OCI-LY3 (cell line): ENCODE measurements around the gene VPS8.

Experiments used
- H2AFZ ChIP-seq: fragments of 200-600, 300-600 bp; shearing (Covaris generic); 2 replicates; pipeline ENCODE4 v1.6.0; 2014; ENCODE audit warnings: antibody characterized with exemption, low read depth, low read length
- H3K27ac ChIP-seq: fragments of 200-600, 300-600 bp; sonication (generic); 2 replicates; pipeline ENCODE4 v1.5.1; 2014; ENCODE audit warnings: mild to moderate bottlenecking, low read length, moderate library complexity, mixed read lengths
- H3K27me3 ChIP-seq: fragments of 200-600, 300-600 bp; sonication (generic); 2 replicates; pipeline ENCODE4 v1.6.1; 2014; ENCODE audit warnings: low read depth, low read length, mixed read lengths
- H3K36me3 ChIP-seq: fragments of 200-600, 300-600 bp; sonication (generic); replicated peaks from 2 replicates; pipeline ENCODE3; 2014; ENCODE audit warnings: low read depth, low read length, mixed read lengths
- H3K4me1 ChIP-seq: fragments of 300-600, 200-600 bp; sonication (generic); 2 replicates; pipeline ENCODE4 v1.6.1; 2014; ENCODE audit warnings: low read length, mixed read lengths
- H3K4me2 ChIP-seq: fragments of 200-600, 300-600 bp; sonication (generic); 2 replicates; pipeline ENCODE4 v1.6.1; 2014; ENCODE audit warnings: low read length, mixed read lengths
- H3K4me3 ChIP-seq: fragments of 300-600, 200-600 bp; sonication (generic); 2 replicates; pipeline ENCODE4 v1.5.1; 2014; ENCODE audit warnings: antibody characterized with exemption, mild to moderate bottlenecking, low read length, moderate library complexity
- H3K79me2 ChIP-seq: fragments of 300-600, 200-600 bp; shearing (Covaris generic); 2 replicates; pipeline ENCODE4 v1.6.1; 2014; ENCODE audit warnings: mild to moderate bottlenecking, low read length, mixed read lengths
- H3K9ac ChIP-seq: fragments of 300-600, 200-600 bp; shearing (Covaris generic); 2 replicates; pipeline ENCODE4 v1.6.0; 2014; ENCODE audit warnings: mild to moderate bottlenecking, low read length, moderate library complexity
- H3K9me3 ChIP-seq: fragments of 200-600, 300-600 bp; shearing (Covaris generic); 2 replicates; pipeline ENCODE4 v1.6.1; 2014; ENCODE audit warnings: low read length, mixed read lengths; ENCODE audit not compliant: insufficient read depth
- H4K20me1 ChIP-seq: fragments of 200-600, 300-600 bp; sonication (generic); 2 replicates; pipeline ENCODE4 v1.6.1; 2016; ENCODE audit warnings: low read length, mixed read lengths; ENCODE audit not compliant: insufficient read depth
- EZH2phosphoT487 ChIP-seq: fragments of 200-600 bp; shearing (Covaris generic); IDR thresholded peaks from 2 replicates; pipeline ENCODE4 v1.6.1; 2018; ENCODE audit warnings: antibody characterized with exemption, mixed run types, low read depth
- TF ChIP-seq, protein P1 (sequence below): fragments of 200-600, 300-600 bp; sonication (generic); IDR thresholded peaks from 2 replicates; pipeline ENCODE4 v1.5.1; 2014; ENCODE audit warnings: antibody characterized with exemption, low read length, low read depth

The VPS8 gene

DNA sequence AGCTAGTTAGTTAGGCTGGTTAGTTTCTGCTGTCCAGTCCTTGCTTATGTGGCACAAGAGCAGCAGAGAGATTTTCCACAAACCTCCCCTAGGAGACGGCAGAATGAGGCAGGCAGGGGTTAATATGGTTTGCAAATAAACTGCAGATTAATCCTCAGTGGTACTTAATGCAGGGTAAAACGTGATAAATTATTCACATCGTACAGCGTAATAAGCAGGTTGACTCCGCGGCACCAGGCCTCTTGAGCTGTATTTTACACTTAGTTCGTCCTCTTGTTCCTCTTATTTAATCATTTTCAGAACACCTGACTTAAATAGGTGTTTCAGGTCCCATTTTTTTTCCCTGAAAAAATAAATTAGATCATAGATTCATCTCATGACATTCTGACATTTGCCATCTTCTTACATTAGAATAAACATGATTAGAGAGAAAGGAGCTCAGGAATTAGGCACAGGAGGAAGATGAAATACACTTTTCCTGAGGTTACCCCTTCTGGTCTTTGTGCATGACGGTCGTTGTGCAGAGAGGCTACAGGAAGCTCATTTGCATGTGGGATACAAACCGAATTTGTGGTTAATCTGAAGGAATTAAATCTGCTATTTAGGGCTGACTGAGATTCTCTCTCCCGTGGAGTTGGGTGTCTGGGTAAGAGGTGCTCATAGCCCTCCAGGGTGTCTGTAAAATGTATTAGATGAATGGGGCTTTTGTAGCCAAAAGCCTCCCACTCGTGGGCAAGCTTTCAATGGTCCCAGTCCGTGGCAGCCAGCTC lies 27.1 kb upstream of the VPS8 start:
- TF ChIP-seq, protein P1, sequence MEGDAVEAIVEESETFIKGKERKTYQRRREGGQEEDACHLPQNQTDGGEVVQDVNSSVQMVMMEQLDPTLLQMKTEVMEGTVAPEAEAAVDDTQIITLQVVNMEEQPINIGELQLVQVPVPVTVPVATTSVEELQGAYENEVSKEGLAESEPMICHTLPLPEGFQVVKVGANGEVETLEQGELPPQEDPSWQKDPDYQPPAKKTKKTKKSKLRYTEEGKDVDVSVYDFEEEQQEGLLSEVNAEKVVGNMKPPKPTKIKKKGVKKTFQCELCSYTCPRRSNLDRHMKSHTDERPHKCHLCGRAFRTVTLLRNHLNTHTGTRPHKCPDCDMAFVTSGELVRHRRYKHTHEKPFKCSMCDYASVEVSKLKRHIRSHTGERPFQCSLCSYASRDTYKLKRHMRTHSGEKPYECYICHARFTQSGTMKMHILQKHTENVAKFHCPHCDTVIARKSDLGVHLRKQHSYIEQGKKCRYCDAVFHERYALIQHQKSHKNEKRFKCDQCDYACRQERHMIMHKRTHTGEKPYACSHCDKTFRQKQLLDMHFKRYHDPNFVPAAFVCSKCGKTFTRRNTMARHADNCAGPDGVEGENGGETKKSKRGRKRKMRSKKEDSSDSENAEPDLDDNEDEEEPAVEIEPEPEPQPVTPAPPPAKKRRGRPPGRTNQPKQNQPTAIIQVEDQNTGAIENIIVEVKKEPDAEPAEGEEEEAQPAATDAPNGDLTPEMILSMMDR: no peak
- no peak for TF ChIP-seq EZH2phosphoT487
- no peak overlapping the region for H3K27ac ChIP-seq
- no peaks in the 10 kb centered on the region for H3K9me3 ChIP-seq
- no peak overlapping the region; the same call in 1 of the 2 replicates for H3K4me3 ChIP-seq
- H3K79me2 ChIP-seq: no peaks in the 10 kb centered on the region
- H3K36me3 ChIP-seq: no peaks in the 10 kb centered on the region
- H3K27me3 ChIP-seq: peaks cover 18% of the 10 kb centered on the region
- H3K9ac ChIP-seq: no peak overlapping the region
- H3K4me2 ChIP-seq: peak overlapping the region; percentile 52
- no peaks in the 10 kb centered on the region for H4K20me1 ChIP-seq
- no peak overlapping the region for H2AFZ ChIP-seq
- peaks cover 12% of the 10 kb centered on the region for H3K4me1 ChIP-seq

DNA sequence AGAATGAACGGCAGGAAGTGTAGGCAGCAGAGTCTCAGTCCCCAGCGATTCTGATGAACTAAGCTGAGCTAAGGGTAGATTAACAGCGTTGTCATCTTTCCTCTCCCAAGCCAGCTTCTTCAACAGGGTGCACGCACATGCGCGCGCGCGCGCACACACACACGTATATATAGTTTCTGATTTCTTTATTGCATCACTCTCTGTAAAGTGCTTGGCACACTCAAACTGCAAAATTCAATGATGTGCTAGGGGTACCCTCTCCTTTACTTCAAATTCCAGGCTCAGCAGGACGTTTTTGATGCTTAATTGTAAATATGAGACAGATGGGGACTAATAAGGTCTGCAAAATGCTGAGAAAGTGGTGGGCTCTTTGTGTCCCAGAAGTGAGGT lies 26.1 kb upstream of the VPS8 start:
- Histone ChIP-seq H3K4me3 (no peak overlapping the region), H3K9ac (no peak overlapping the region), H3K27ac (no peak overlapping the region), H3K4me2 (no peak overlapping the region), H3K79me2 (no peaks in the 10 kb centered on the region), H3K9me3 (no peaks in the 10 kb centered on the region), H2AFZ (no peak overlapping the region), H3K27me3 (peaks cover 21% of the 10 kb centered on the region), H3K36me3 (no peaks in the 10 kb centered on the region), H4K20me1 (no peaks in the 10 kb centered on the region), H3K4me1 (peaks cover 12% of the 10 kb centered on the region)
- TF ChIP-seq EZH2phosphoT487: no peak
- TF ChIP-seq, protein P1: no peak

DNA sequence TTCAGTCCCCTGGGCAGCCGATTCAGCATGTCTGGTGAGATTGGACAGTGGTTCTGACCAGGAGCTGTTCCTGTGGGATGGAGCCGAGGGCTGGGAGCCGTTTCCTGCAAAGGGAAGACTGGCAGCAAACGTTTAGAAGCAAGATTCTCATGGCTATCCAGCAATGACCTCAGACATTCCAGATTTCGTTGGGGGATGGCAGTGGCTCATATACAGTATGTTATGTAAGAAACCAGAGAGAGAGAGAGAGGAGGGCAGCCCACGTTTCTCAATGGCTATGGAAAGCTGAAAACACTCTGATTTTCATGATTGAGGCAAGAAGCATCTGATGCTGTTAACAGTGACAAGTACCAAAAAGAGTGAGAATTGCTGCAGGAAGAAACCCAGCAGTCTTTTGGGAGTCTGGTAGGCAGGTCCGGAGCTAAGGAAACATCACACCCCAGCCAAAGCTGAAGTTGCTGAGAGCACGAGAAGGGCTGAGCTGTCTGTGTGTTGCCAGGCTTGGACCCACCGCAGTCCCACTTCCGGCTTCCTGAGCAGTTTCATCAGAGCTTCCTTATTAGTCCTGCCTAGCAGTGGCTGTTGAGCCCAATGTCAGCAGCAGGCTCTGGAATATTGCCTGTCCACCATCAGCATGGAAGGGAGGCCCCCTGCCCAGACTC lies 25.6 kb upstream of the VPS8 start:
- H3K9ac ChIP-seq: no peak overlapping the region
- no peaks in the 10 kb centered on the region for H3K79me2 ChIP-seq
- H3K27ac ChIP-seq: no peak overlapping the region
- peaks cover 12% of the 10 kb centered on the region for H3K4me1 ChIP-seq
- H3K9me3 ChIP-seq: no peaks in the 10 kb centered on the region
- no peak overlapping the region for H3K4me2 ChIP-seq
- H3K4me3 ChIP-seq: no peak overlapping the region
- peaks cover 26% of the 10 kb centered on the region for H3K27me3 ChIP-seq
- no peaks in the 10 kb centered on the region for H3K36me3 ChIP-seq
- H2AFZ ChIP-seq: no peak overlapping the region
- TF ChIP-seq, protein P1: no peak
- no peak for TF ChIP-seq EZH2phosphoT487
- no peaks in the 10 kb centered on the region for H4K20me1 ChIP-seq

- Histone ChIP-seq H3K27ac (no peak overlapping the region), H3K79me2 (no peaks in the 10 kb centered on the region), H3K9ac (no peak overlapping the region), H3K9me3 (no peaks in the 10 kb centered on the region), H3K4me1 (peaks cover 12% of the 10 kb centered on the region), H2AFZ (no peak overlapping the region), H4K20me1 (no peaks in the 10 kb centered on the region), H3K4me3 (no peak overlapping the region), H3K4me2 (no peak overlapping the region), H3K27me3 (peaks cover 37% of the 10 kb centered on the region), H3K36me3 (no peaks in the 10 kb centered on the region)
- TF ChIP-seq EZH2phosphoT487: no peak
- TF ChIP-seq, protein P1: no peak
These were observed 23.2 kb upstream of the VPS8 start for GRCh38 chr3:184788751-184789150.
